HG02973 (cell line): ENCODE data around the gene COX19.

Experiments
- ATAC-seq: cut with Tn5 transposase; IDR thresholded peaks from one replicate; pipeline ENCODE4 v1.9.1; 2021; ENCODE audit warnings: moderate library complexity; ENCODE audit not compliant: unreplicated experiment

COX19 gene

GRCh38 chr7:992709-993607 lies 17.6 kb upstream of the COX19 start:
- peak; percentile 84 for ATAC-seq

GRCh38 chr7:991729-992656 lies 16.6 kb upstream of the COX19 start:
- no peak for ATAC-seq

GRCh38 chr7:990933-991728 lies 15.8 kb upstream of the COX19 start:
- no peak for ATAC-seq

- no peak for ATAC-seq
Observed at GRCh38 chr7:990352-990932, 15.1 kb upstream of the COX19 start.

GRCh38 chr7:988963-989529 lies 13.7 kb upstream of the COX19 start:
- ATAC-seq, result no peak

- no peak for ATAC-seq
Observed at GRCh38 chr7:988426-988911, 13.1 kb upstream of the COX19 start.

- no peak for ATAC-seq
Observed at GRCh38 chr7:987909-988308, 12.6 kb upstream of the COX19 start.

- no peak for ATAC-seq
Observed at GRCh38 chr7:986766-987751, 11.7 kb upstream of the COX19 start.

GRCh38 chr7:985915-986741 lies 10.8 kb upstream of the COX19 start:
- ATAC-seq, result no peak

- no peak for ATAC-seq
Observed at GRCh38 chr7:985127-985416, 9.7 kb upstream of the COX19 start.

- no peak for ATAC-seq
Observed at GRCh38 chr7:984361-985126, 9.2 kb upstream of the COX19 start.

- ATAC-seq, result no peak
Observed at GRCh38 chr7:983616-984071, 8.3 kb upstream of the COX19 start.

GRCh38 chr7:983004-983615 lies 7.8 kb upstream of the COX19 start, which contains the start of gene CYP2W1:
Gene CYP2W1, plus strand, starts transcription at chr7:983181. Its CDS starts 31 bp downstream, at chr7:983212.
- ATAC-seq, result no peak

GRCh38 chr7:982511-983003 lies 7.2 kb upstream of the COX19 start:
- no peak for ATAC-seq

- no peak for ATAC-seq
Observed at GRCh38 chr7:981793-982510, 6.6 kb upstream of the COX19 start.
